Mucosa of gallbladder (tissue), 1 donor: ENCODE measurements around the gene NAIF1. TPM values are rescaled to one million over a fixed set of nuclear protein-coding genes. Genes with fewer than 3 reads are reported as not detected.
A peak's percentile ranks its signal among the peaks of the same experiment; 100 is the strongest.

Source experiments
- DNase-seq: peaks from one replicate; pipeline ENCODE4 v3.0.0-alpha.2; 2020; ENCODE audit warnings: low spot score
- total RNA-seq: library from RNA; stranded (reverse); gene quantifications from one replicate; pipeline ENCODE4 v1.2.1, GENCODE V29; 2021
- donor health status: DM: no; HTN: no; CAD: no.

The NAIF1 gene
- total RNA-seq, 1 donor from 2014 or later: 12.0 TPM

GRCh38 chr9:128102196-128102595 lies 35.1 kb upstream of the NAIF1 start:
- DNase-seq: no peak

- no peak for DNase-seq
These were observed 34.6 kb upstream of the NAIF1 start for GRCh38 chr9:128101690-128102089.

- DNase-seq: no peak
These were observed 34.1 kb upstream of the NAIF1 start for GRCh38 chr9:128101231-128101661.

GRCh38 chr9:128100581-128100980 lies 33.5 kb upstream of the NAIF1 start:
- no peak for DNase-seq

GRCh38 chr9:128099932-128100491 lies 32.9 kb upstream of the NAIF1 start:
- DNase-seq: no peak

GRCh38 chr9:128099231-128099931 lies 32.3 kb upstream of the NAIF1 start:
- no peak for DNase-seq

GRCh38 chr9:128098297-128099230 lies 31.4 kb upstream of the NAIF1 start:
- peak; percentile 95 for DNase-seq

GRCh38 chr9:128097543-128098296 lies 30.6 kb upstream of the NAIF1 start:
- no peak for DNase-seq

- no peak for DNase-seq
These were observed 29.8 kb upstream of the NAIF1 start for GRCh38 chr9:128096616-128097536.

- DNase-seq: no peak
These were observed 27.9 kb upstream of the NAIF1 start for GRCh38 chr9:128094950-128095544.

GRCh38 chr9:128094166-128094949 lies 27.2 kb upstream of the NAIF1 start:
- DNase-seq: peak; percentile 94

- no peak for DNase-seq
These were observed 25.9 kb upstream of the NAIF1 start for GRCh38 chr9:128093011-128093410.

- no peak for DNase-seq
These were observed 25.3 kb upstream of the NAIF1 start for GRCh38 chr9:128092199-128092977.

GRCh38 chr9:128091571-128091970 lies 24.5 kb upstream of the NAIF1 start:
- DNase-seq: no peak

- DNase-seq: peak; percentile 71
These were observed 24.0 kb upstream of the NAIF1 start for GRCh38 chr9:128091144-128091543.

GRCh38 chr9:128089299-128089698 lies 22.2 kb upstream of the NAIF1 start:
- DNase-seq: no peak

- no peak for DNase-seq
These were observed 21.3 kb upstream of the NAIF1 start for GRCh38 chr9:128088253-128088945.

GRCh38 chr9:128087262-128087661 lies 20.1 kb upstream of the NAIF1 start:
- no peak for DNase-seq
